Measurements from ENCODE around the gene USP36. TPM values are rescaled to one million over a fixed set of nuclear protein-coding genes. Genes with fewer than 3 reads are reported as not detected.

The USP36 gene
- total and polyA plus RNA-seq, 9 of the 15 experiments (the other 6 are each of a cell fraction or from before 2014, with no cell fraction given) = 6.4 to 72.8 (median 22.5) TPM

DNA sequence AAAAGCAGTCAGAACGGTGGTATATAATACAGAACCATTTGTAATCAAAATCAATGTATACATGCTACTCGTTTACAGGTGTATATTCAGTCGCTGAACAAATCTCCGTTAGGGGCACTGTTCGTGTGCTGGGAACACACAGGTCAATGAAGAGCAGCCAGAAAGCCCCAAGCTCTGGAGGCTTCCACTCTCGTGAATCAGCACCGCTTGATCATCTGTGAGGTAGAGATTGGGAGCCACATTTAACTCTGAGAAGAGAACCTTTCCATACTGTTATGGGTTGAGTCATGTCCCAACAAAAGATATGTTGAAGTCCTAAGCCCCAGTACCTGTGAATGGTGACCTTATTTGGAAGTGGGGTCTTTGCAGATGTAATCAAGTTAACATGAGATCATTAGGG lies 53.2 kb downstream of the USP36 start (continued):
- TF ChIP-seq VEZF1 (CRISPR knock-in tag; IDR thresholded peaks at IDR 0.05) = no peak
- TF ChIP-seq, protein P1, sequence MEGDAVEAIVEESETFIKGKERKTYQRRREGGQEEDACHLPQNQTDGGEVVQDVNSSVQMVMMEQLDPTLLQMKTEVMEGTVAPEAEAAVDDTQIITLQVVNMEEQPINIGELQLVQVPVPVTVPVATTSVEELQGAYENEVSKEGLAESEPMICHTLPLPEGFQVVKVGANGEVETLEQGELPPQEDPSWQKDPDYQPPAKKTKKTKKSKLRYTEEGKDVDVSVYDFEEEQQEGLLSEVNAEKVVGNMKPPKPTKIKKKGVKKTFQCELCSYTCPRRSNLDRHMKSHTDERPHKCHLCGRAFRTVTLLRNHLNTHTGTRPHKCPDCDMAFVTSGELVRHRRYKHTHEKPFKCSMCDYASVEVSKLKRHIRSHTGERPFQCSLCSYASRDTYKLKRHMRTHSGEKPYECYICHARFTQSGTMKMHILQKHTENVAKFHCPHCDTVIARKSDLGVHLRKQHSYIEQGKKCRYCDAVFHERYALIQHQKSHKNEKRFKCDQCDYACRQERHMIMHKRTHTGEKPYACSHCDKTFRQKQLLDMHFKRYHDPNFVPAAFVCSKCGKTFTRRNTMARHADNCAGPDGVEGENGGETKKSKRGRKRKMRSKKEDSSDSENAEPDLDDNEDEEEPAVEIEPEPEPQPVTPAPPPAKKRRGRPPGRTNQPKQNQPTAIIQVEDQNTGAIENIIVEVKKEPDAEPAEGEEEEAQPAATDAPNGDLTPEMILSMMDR (IDR thresholded peaks at IDR 0.05 in 2 of 3, conservative IDR thresholded peaks at IDR 0.05 in 1 of 3; ENCODE audit: insufficient read depth in 2 of 3, low read depth in 1 of 3, low read length in 3 of 3) = peak; percentile 49 to 73 (median 66)
- no peak for TF ChIP-seq NFRKB (IDR thresholded peaks at IDR 0.05; ENCODE audit: low read depth)
- no peak for TF ChIP-seq RFX7 (CRISPR knock-in tag; IDR thresholded peaks at IDR 0.05)
- TF ChIP-seq ZNF316 (IDR thresholded peaks at IDR 0.05) = peak; percentile 88
- TF ChIP-seq, protein P2, sequence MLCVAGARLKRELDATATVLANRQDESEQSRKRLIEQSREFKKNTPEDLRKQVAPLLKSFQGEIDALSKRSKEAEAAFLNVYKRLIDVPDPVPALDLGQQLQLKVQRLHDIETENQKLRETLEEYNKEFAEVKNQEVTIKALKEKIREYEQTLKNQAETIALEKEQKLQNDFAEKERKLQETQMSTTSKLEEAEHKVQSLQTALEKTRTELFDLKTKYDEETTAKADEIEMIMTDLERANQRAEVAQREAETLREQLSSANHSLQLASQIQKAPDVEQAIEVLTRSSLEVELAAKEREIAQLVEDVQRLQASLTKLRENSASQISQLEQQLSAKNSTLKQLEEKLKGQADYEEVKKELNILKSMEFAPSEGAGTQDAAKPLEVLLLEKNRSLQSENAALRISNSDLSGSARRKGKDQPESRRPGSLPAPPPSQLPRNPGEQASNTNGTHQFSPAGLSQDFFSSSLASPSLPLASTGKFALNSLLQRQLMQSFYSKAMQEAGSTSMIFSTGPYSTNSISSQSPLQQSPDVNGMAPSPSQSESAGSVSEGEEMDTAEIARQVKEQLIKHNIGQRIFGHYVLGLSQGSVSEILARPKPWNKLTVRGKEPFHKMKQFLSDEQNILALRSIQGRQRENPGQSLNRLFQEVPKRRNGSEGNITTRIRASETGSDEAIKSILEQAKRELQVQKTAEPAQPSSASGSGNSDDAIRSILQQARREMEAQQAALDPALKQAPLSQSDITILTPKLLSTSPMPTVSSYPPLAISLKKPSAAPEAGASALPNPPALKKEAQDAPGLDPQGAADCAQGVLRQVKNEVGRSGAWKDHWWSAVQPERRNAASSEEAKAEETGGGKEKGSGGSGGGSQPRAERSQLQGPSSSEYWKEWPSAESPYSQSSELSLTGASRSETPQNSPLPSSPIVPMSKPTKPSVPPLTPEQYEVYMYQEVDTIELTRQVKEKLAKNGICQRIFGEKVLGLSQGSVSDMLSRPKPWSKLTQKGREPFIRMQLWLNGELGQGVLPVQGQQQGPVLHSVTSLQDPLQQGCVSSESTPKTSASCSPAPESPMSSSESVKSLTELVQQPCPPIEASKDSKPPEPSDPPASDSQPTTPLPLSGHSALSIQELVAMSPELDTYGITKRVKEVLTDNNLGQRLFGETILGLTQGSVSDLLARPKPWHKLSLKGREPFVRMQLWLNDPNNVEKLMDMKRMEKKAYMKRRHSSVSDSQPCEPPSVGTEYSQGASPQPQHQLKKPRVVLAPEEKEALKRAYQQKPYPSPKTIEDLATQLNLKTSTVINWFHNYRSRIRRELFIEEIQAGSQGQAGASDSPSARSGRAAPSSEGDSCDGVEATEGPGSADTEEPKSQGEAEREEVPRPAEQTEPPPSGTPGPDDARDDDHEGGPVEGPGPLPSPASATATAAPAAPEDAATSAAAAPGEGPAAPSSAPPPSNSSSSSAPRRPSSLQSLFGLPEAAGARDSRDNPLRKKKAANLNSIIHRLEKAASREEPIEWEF (CRISPR knock-in tag; IDR thresholded peaks at IDR 0.05) = no peak
- no peak for TF ChIP-seq IFI16 (CRISPR knock-in tag; IDR thresholded peaks at IDR 0.05)
- no peak for TF ChIP-seq MTF1 (CRISPR knock-in tag; IDR thresholded peaks at IDR 0.05; ENCODE audit: borderline replicate concordance)
- no peak for TF ChIP-seq ASH1L (IDR thresholded peaks at IDR 0.05; ENCODE audit: borderline replicate concordance, low read depth, partially characterized antibody)
- TF ChIP-seq RBM22 (IDR thresholded peaks at IDR 0.05; ENCODE audit: low read depth, low read length, poor library complexity, severe bottlenecking) = no peak
- TF ChIP-seq FOXK2 (conservative IDR thresholded peaks at IDR 0.05 in 1 of 2, IDR thresholded peaks at IDR 0.05 in 1 of 2; ENCODE audit: low read depth in 2 of 2) = peak in 1 of 2 experiments; percentile 51; a peak in 1 of 4 replicates
- TF ChIP-seq NCOR1 (IDR thresholded peaks at IDR 0.05) = no peak
- TF ChIP-seq ZNF398 (CRISPR knock-in tag; IDR thresholded peaks at IDR 0.05) = no peak
- TF ChIP-seq MYC (IDR thresholded peaks at IDR 0.05; ENCODE audit: low read depth, low read length) = no peak
- TF ChIP-seq MYC (CRISPR knock-in tag; IDR thresholded peaks at IDR 0.05; ENCODE audit: borderline replicate concordance, low read depth) = no peak
- no peak for TF ChIP-seq RBM25 (IDR thresholded peaks at IDR 0.05; ENCODE audit: low read depth, low read length, severe bottlenecking)
- TF ChIP-seq FOSL1 (tag; conservative IDR thresholded peaks at IDR 0.05) = peak; percentile 88

All from K562 (cell line).